A549 (cell line): ENCODE data around the gene NCDN.

ENCODE experiments used
- CEBPB ChIP-seq, 2 experiments: fragments of >200 bp in 1 of 2; sonication (Bioruptor Twin) in 1 of 2; formaldehyde crosslinking in 1 of 2; IDR thresholded peaks; 2 replicates each; pipeline ENCODE4 v1.6.1; 2012 to 2016
- CTCF ChIP-seq: fragments of >200 bp; sonication (Bioruptor Twin); formaldehyde crosslinking; IDR thresholded peaks from 3 replicates; pipeline ENCODE4 v1.5.1; 2016
- JUNB ChIP-seq: fragments of >200 bp; sonication (Bioruptor Twin); formaldehyde crosslinking; IDR thresholded peaks from 2 replicates; pipeline ENCODE4 v1.6.1; 2016
- MAX ChIP-seq: IDR thresholded peaks from 2 replicates; pipeline ENCODE4 v1.6.1; 2012
- NR3C1 ChIP-seq: fragments of >200 bp; sonication (Bioruptor Twin); formaldehyde crosslinking; IDR thresholded peaks from 3 replicates; pipeline ENCODE4 v1.6.1; 2017
- TP53 ChIP-seq: fragments of 250-450 bp; sonication (Bioruptor Pico); IDR thresholded peaks from 2 replicates; pipeline ENCODE4 v1.5.0; 2021; ENCODE audit warnings: mild to moderate bottlenecking, moderate library complexity
- ZFP36 ChIP-seq: fragments of 450-650 bp; IDR thresholded peaks from 2 replicates; pipeline ENCODE4 v1.6.1; 2014; ENCODE audit warnings: borderline replicate concordance; ENCODE audit not compliant: partially characterized antibody

- TF ChIP-seq NR3C1 (no peak), CTCF (no peak), ZFP36 (no peak), JUNB (no peak), CEBPB (IDR thresholded peaks at IDR 0.05) (no peak), MAX (no peak), TP53 (CRISPR knock-in tag) (no peak)
Observed at GRCh38 chr1:35555212-35555584, 2.4 kb upstream of the NCDN start.
